Measurements from ENCODE around the gene PODNL1. TPM values are rescaled to one million over a fixed set of nuclear protein-coding genes. Genes with fewer than 3 reads are reported as not detected.

PODNL1 gene
- total and polyA plus RNA-seq, 8 donors, result 0.92 to 3.4 (median 1.3) TPM; not detected in 5

- Histone ChIP-seq H3K27me3 (no peaks in the 10 kb centered on the region), H3K27ac (peak overlapping the region in 4 of 5 donors; percentile 12 to 85 (median 82)), H3K9me3 (no peaks in the 10 kb centered on the region), H3K4me3 (no peak overlapping the region), H3K36me3 (no peaks in the 10 kb centered on the region), H3K4me1 (peaks cover 18 to 64% (median 50%) of the 10 kb centered on the region in 4 donors)
- TF ChIP-seq EP300 (IDR thresholded peaks at IDR 0.05), result no peak
- no peak for TF ChIP-seq POLR2A (IDR thresholded peaks at IDR 0.05)
- TF ChIP-seq POLR2AphosphoS5 (IDR thresholded peaks at IDR 0.05), result no peak
- TF ChIP-seq, protein P1, sequence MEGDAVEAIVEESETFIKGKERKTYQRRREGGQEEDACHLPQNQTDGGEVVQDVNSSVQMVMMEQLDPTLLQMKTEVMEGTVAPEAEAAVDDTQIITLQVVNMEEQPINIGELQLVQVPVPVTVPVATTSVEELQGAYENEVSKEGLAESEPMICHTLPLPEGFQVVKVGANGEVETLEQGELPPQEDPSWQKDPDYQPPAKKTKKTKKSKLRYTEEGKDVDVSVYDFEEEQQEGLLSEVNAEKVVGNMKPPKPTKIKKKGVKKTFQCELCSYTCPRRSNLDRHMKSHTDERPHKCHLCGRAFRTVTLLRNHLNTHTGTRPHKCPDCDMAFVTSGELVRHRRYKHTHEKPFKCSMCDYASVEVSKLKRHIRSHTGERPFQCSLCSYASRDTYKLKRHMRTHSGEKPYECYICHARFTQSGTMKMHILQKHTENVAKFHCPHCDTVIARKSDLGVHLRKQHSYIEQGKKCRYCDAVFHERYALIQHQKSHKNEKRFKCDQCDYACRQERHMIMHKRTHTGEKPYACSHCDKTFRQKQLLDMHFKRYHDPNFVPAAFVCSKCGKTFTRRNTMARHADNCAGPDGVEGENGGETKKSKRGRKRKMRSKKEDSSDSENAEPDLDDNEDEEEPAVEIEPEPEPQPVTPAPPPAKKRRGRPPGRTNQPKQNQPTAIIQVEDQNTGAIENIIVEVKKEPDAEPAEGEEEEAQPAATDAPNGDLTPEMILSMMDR (IDR thresholded peaks at IDR 0.05), result no peak
- intact Hi-C loops (cut with DNase I; ENCODE audit: low total_unique reads), result loop anchor here (10.0 kb wide), 1 partner anchor 173 kb away; no protein-coding TSS in a partner anchor
- peak in 1 of 2 donors; percentile 56 for DNase-seq
- 43 to 60% (median 44%) methylated on average over 13 to 17 of the region's 17 CpGs for WGBS, 5 donors
Observed at GRCh38 chr19:13881692-13882418, 56.4 kb downstream of the PODNL1 start.

- no peaks in the 10 kb centered on the region for H3K27me3 ChIP-seq
- no peaks in the 10 kb centered on the region for H3K9me3 ChIP-seq
- no peak for TF ChIP-seq EP300 (IDR thresholded peaks at IDR 0.05)
- TF ChIP-seq POLR2AphosphoS5 (IDR thresholded peaks at IDR 0.05), result no peak
- no peak for TF ChIP-seq POLR2A (IDR thresholded peaks at IDR 0.05)
- TF ChIP-seq, protein P1 (IDR thresholded peaks at IDR 0.05), result no peak
- 46 to 66% (median 54%) methylated on average over 9 to 12 of the region's 12 CpGs for WGBS, 5 donors
- no peak overlapping the region for H3K4me3 ChIP-seq
- H3K4me1 ChIP-seq, result peaks cover 18 to 58% (median 48%) of the 10 kb centered on the region in 4 donors
- H3K36me3 ChIP-seq, result no peaks in the 10 kb centered on the region
- H3K27ac ChIP-seq, result peak overlapping the region in 4 of 5 donors; percentile 80 to 85 (median 83)
- peak in 1 of 2 donors; percentile 74 for DNase-seq
- intact Hi-C loops (cut with DNase I; ENCODE audit: low total_unique reads), result loop anchor here (10.0 kb wide), 1 partner anchor 174 kb away; no protein-coding TSS in a partner anchor
Observed at GRCh38 chr19:13881251-13881691, 56.9 kb downstream of the PODNL1 start.

Other genes starting within 250 kb of the PODNL1 start
- 100 to 1,000 TPM in 1 of 5 donors, 10 to 100 TPM in 4; 24.4 to 249 (median 48.7) TPM for gene MRI1, start 173.9 kb downstream of the PODNL1 start, total RNA-seq
- gene MRI1, start 173.9 kb downstream of the PODNL1 start, polyA plus RNA-seq, result 10 to 100 TPM in 1 of 3 donors, 1 to 10 TPM in 2; 7.3 to 28.5 (median 9.6) TPM
- gene C19orf53, start 164.0 kb downstream of the PODNL1 start, total RNA-seq, result 100 to 1,000 TPM in 4 of 5 donors, 10 to 100 TPM in 1; 14.7 to 271 (median 188) TPM
- 100 to 1,000 TPM; 171 to 221 (median 196) TPM for gene C19orf53, start 164.0 kb downstream of the PODNL1 start, polyA plus RNA-seq
- 10 to 100 TPM in 1 of 5 donors, 1 to 10 TPM in 4; 2.2 to 14.0 (median 4.3) TPM for gene ZSWIM4, start 143.0 kb downstream of the PODNL1 start, total RNA-seq
- 1 to 10 TPM; 2.3 to 4.9 (median 3.0) TPM for gene ZSWIM4, start 143.0 kb downstream of the PODNL1 start, polyA plus RNA-seq
- not detected for gene NANOS3, start 61.3 kb downstream of the PODNL1 start, total RNA-seq
- gene NANOS3, start 61.3 kb downstream of the PODNL1 start, polyA plus RNA-seq, result 1 to 10 TPM in 1 of 3 donors, not detected in 2; 1.2 TPM
- gene BRME1, start 32.3 kb downstream of the PODNL1 start, total RNA-seq, result 10 to 100 TPM in 1 of 5 donors, 1 to 10 TPM in 2, under 1 TPM in 1, not detected in 1; 0.87 to 14.3 (median 1.8) TPM
- 1 to 10 TPM; 1.7 to 5.8 (median 3.7) TPM for gene BRME1, start 32.3 kb downstream of the PODNL1 start, polyA plus RNA-seq
- gene CC2D1A, start 32.2 kb downstream of the PODNL1 start, total RNA-seq, result 100 to 1,000 TPM in 1 of 5 donors, 10 to 100 TPM in 4; 24.8 to 381 (median 49.6) TPM
- 10 to 100 TPM; 28.0 to 38.8 (median 38.2) TPM for gene CC2D1A, start 32.2 kb downstream of the PODNL1 start, polyA plus RNA-seq
- 10 to 100 TPM in 2 of 5 donors, 1 to 10 TPM in 3; 7.1 to 37.3 (median 9.8) TPM for gene DCAF15, start 14.1 kb upstream of the PODNL1 start, total RNA-seq
- 10 to 100 TPM; 21.2 to 32.9 (median 31.3) TPM for gene DCAF15, start 14.1 kb upstream of the PODNL1 start, polyA plus RNA-seq
- gene RFX1, start 67.9 kb upstream of the PODNL1 start, total RNA-seq, result 10 to 100 TPM in 1 of 5 donors, 1 to 10 TPM in 3, under 1 TPM in 1; 0.58 to 27.2 (median 2.6) TPM
- 1 to 10 TPM; 3.1 to 6.0 (median 3.6) TPM for gene RFX1, start 67.9 kb upstream of the PODNL1 start, polyA plus RNA-seq
- gene RLN3, start 89.7 kb upstream of the PODNL1 start, total RNA-seq, result not detected
- not detected for gene RLN3, start 89.7 kb upstream of the PODNL1 start, polyA plus RNA-seq
- gene IL27RA, start 93.3 kb upstream of the PODNL1 start, total RNA-seq, result 10 to 100 TPM in 1 of 5 donors, 1 to 10 TPM in 2, not detected in 2; 2.3 to 11.1 (median 4.0) TPM
- gene IL27RA, start 93.3 kb upstream of the PODNL1 start, polyA plus RNA-seq, result 1 to 10 TPM; 1.1 to 2.6 (median 1.5) TPM
- gene PALM3, start 123.7 kb upstream of the PODNL1 start, total RNA-seq, result 100 to 1,000 TPM in 1 of 5 donors, 10 to 100 TPM in 2, 1 to 10 TPM in 2; 4.2 to 100 (median 12.2) TPM
- 100 to 1,000 TPM in 1 of 3 donors, 10 to 100 TPM in 2; 20.7 to 141 (median 22.5) TPM for gene PALM3, start 123.7 kb upstream of the PODNL1 start, polyA plus RNA-seq
- 10 to 100 TPM in 4 of 5 donors, 1 to 10 TPM in 1; 2.0 to 88.7 (median 34.1) TPM for gene MISP3, start 134.4 kb upstream of the PODNL1 start, total RNA-seq
- gene MISP3, start 134.4 kb upstream of the PODNL1 start, polyA plus RNA-seq, result 10 to 100 TPM; 14.9 to 29.8 (median 25.1) TPM
- gene C19orf67, start 147.4 kb upstream of the PODNL1 start, total RNA-seq, result not detected
- gene C19orf67, start 147.4 kb upstream of the PODNL1 start, polyA plus RNA-seq, result under 1 TPM in 1 of 3 donors, not detected in 2; 0.50 TPM
- gene SAMD1, start 152.3 kb upstream of the PODNL1 start, total RNA-seq, result 100 to 1,000 TPM in 1 of 5 donors, 10 to 100 TPM in 3, 1 to 10 TPM in 1; 4.8 to 228 (median 24.6) TPM
- 10 to 100 TPM; 16.3 to 29.1 (median 22.4) TPM for gene SAMD1, start 152.3 kb upstream of the PODNL1 start, polyA plus RNA-seq
- 100 to 1,000 TPM in 1 of 5 donors, 10 to 100 TPM in 4; 14.7 to 159 (median 26.6) TPM for gene PRKACA, start 179.3 kb upstream of the PODNL1 start, total RNA-seq
- 10 to 100 TPM; 27.7 to 43.8 (median 38.2) TPM for gene PRKACA, start 179.3 kb upstream of the PODNL1 start, polyA plus RNA-seq
- 100 to 1,000 TPM in 1 of 5 donors, 1 to 10 TPM in 3, not detected in 1; 2.6 to 120 (median 5.5) TPM for gene ASF1B, start 198.2 kb upstream of the PODNL1 start, total RNA-seq
- gene ASF1B, start 198.2 kb upstream of the PODNL1 start, polyA plus RNA-seq, result 10 to 100 TPM in 1 of 3 donors, 1 to 10 TPM in 2; 5.7 to 11.0 (median 8.8) TPM